GM21717 (cell line): ENCODE results near the gene IHH.

Source experiments
- ATAC-seq: cut with Tn5 transposase; IDR thresholded peaks from one replicate; pipeline ENCODE4 v1.9.1; 2021; ENCODE audit warnings: mild to moderate bottlenecking, moderate library complexity; ENCODE audit not compliant: unreplicated experiment

IHH gene

GRCh38 chr2:219060821-219061791 lies at the start of gene IHH:
Gene IHH, minus strand, starts transcription at chr2:219060921. Its CDS starts 454 bp downstream, at chr2:219060467.
- ATAC-seq: no peak

- ATAC-seq: no peak
Observed at GRCh38 chr2:219109471-219109870, 48.8 kb upstream of the IHH start.

GRCh38 chr2:219107758-219108157 lies 47.0 kb upstream of the IHH start:
- no peak for ATAC-seq

GRCh38 chr2:219106251-219106650 lies 45.5 kb upstream of the IHH start:
- no peak for ATAC-seq

GRCh38 chr2:219104107-219105035 lies 43.6 kb upstream of the IHH start:
- ATAC-seq: no peak

GRCh38 chr2:219099329-219099728 lies 38.6 kb upstream of the IHH start:
- ATAC-seq: no peak

- ATAC-seq: no peak
Observed at GRCh38 chr2:219095406-219095935, 34.8 kb upstream of the IHH start.

- ATAC-seq: no peak
Observed at GRCh38 chr2:219094171-219094570, 33.5 kb upstream of the IHH start.

- ATAC-seq: no peak
Observed at GRCh38 chr2:219090436-219091299, 29.9 kb upstream of the IHH start.

- ATAC-seq: no peak
Observed at GRCh38 chr2:219089330-219089729, 28.6 kb upstream of the IHH start.

- no peak for ATAC-seq
Observed at GRCh38 chr2:219087848-219088247, 27.1 kb upstream of the IHH start.

GRCh38 chr2:219087361-219087760 lies 26.6 kb upstream of the IHH start:
- no peak for ATAC-seq

- no peak for ATAC-seq
Observed at GRCh38 chr2:219086196-219086595, 25.5 kb upstream of the IHH start.

GRCh38 chr2:219084791-219085190 lies 24.1 kb upstream of the IHH start:
- no peak for ATAC-seq

- ATAC-seq: no peak
Observed at GRCh38 chr2:219082332-219082958, 21.7 kb upstream of the IHH start.

- no peak for ATAC-seq
Observed at GRCh38 chr2:219081701-219082331, 21.1 kb upstream of the IHH start.

GRCh38 chr2:219081096-219081495 lies 20.4 kb upstream of the IHH start:
- no peak for ATAC-seq

GRCh38 chr2:219079417-219079816 lies 18.7 kb upstream of the IHH start:
- no peak for ATAC-seq

- no peak for ATAC-seq
Observed at GRCh38 chr2:219078951-219079350, 18.2 kb upstream of the IHH start.
